Glutamatergic neuron (in vitro differentiated cells): Measurements from ENCODE around the gene FIGN. TPM values are rescaled to one million over a fixed set of nuclear protein-coding genes. Genes with fewer than 3 reads are reported as not detected.

ENCODE experiments used
- DNase-seq: peaks from one replicate; pipeline ENCODE4 v3.0.0; 2022
- H3K27ac Mint-ChIP-seq: one replicate; pipeline ENCODE4 v1.8.0; 2020; ENCODE audit warnings: mild to moderate bottlenecking, mixed read lengths, inconsistent platforms; ENCODE audit not compliant: unreplicated experiment
- H3K27me3 Mint-ChIP-seq: one replicate; pipeline ENCODE4 v1.8.0; 2020; ENCODE audit warnings: mild to moderate bottlenecking, moderate library complexity, mixed read lengths, inconsistent platforms; ENCODE audit not compliant: unreplicated experiment
- H3K36me3 Mint-ChIP-seq: one replicate; pipeline ENCODE4 v1.8.0; 2020; ENCODE audit warnings: mild to moderate bottlenecking, mixed read lengths, inconsistent platforms; ENCODE audit not compliant: unreplicated experiment
- H3K4me1 Mint-ChIP-seq: one replicate; pipeline ENCODE4 v1.8.0; 2020; ENCODE audit warnings: mild to moderate bottlenecking, low read depth, mixed read lengths, inconsistent platforms; ENCODE audit not compliant: unreplicated experiment
- H3K4me3 Mint-ChIP-seq: one replicate; pipeline ENCODE4 v1.8.0; 2020; ENCODE audit warnings: mild to moderate bottlenecking, mixed read lengths, inconsistent platforms; ENCODE audit not compliant: unreplicated experiment
- H3K9me3 Mint-ChIP-seq: one replicate; pipeline ENCODE4 v1.8.0; 2020; ENCODE audit warnings: mild to moderate bottlenecking, moderate library complexity, mixed read lengths, inconsistent platforms; ENCODE audit not compliant: unreplicated experiment
- total RNA-seq: library from RNA; stranded (reverse); fragmentation: NEBNext Ultra II Directional; extraction: Animal tissue kit (Norgen Biotek cat#: 25700); gene quantifications from one replicate; pipeline ENCODE4 v1.2.1, GENCODE V29; 2021; ENCODE audit not compliant: unreplicated experiment
- TF ChIP-seq, protein P1 (sequence below): fragments of 200-600 bp; sonication (generic); IDR thresholded peaks from one replicate; pipeline ENCODE4 v1.5.0; 2021; ENCODE audit not compliant: partially characterized antibody, unreplicated experiment

Gene FIGN
- total RNA-seq, 1 donor from 2014 or later = 12.4 TPM

DNA sequence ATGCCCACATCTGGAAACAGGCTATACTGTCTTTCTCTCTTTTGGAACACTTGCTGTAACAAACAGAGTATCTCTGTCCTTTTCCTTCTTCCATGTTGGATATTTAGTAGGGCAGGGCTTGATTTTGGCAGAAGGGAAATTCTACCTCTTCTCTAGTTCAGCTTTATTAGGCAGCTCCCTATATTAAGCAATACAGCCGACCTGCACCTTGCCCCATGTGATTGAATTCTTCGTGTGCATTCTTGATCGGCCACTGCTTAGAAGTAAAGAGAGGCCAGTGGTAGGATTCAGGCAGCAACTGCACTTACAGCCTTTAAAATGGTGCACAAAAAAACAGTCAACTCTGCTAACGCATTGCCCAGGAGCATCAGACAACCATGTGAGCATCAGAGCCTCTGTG is 31.3 kb upstream of the FIGN start:
- Mint-ChIP-seq H3K9me3 (no peaks in the 10 kb centered on the region), H3K4me3 (no peak overlapping the region), H3K27ac (no peak overlapping the region), H3K4me1 (no peaks in the 10 kb centered on the region), H3K36me3 (no peaks in the 10 kb centered on the region), H3K27me3 (peaks cover 2% of the 10 kb centered on the region)
- DNase-seq = no peak
- TF ChIP-seq, protein P1, sequence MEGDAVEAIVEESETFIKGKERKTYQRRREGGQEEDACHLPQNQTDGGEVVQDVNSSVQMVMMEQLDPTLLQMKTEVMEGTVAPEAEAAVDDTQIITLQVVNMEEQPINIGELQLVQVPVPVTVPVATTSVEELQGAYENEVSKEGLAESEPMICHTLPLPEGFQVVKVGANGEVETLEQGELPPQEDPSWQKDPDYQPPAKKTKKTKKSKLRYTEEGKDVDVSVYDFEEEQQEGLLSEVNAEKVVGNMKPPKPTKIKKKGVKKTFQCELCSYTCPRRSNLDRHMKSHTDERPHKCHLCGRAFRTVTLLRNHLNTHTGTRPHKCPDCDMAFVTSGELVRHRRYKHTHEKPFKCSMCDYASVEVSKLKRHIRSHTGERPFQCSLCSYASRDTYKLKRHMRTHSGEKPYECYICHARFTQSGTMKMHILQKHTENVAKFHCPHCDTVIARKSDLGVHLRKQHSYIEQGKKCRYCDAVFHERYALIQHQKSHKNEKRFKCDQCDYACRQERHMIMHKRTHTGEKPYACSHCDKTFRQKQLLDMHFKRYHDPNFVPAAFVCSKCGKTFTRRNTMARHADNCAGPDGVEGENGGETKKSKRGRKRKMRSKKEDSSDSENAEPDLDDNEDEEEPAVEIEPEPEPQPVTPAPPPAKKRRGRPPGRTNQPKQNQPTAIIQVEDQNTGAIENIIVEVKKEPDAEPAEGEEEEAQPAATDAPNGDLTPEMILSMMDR = no peak

- Mint-ChIP-seq H3K36me3 (no peaks in the 10 kb centered on the region), H3K4me1 (no peaks in the 10 kb centered on the region)
These were observed 28.8 kb upstream of the FIGN start for GRCh38 chr2:163764566-163764965.

DNA sequence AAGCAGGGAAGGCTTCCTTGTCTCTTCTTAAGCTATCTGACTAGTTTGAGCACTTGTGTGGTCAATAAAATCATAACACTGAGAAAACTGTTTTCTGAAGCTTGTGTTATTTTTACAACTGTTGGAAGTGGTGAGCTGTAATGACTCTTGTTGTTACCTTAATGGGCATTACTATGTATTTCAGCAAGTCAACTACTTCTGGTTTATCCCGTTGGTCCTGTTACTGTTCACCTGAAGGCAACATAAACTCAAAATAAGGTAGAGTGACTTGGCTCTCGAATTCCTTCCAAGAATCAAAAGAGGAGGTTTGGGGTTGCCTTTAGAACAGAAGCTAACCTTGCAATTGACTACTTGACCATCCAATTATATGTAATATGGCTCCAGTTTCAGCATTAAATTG is 23.2 kb upstream of the FIGN start:
- H3K36me3 Mint-ChIP-seq = no peaks in the 10 kb centered on the region
- DNase-seq = no peak
- H3K27ac Mint-ChIP-seq = no peak overlapping the region
- H3K4me1 Mint-ChIP-seq = no peaks in the 10 kb centered on the region
- no peaks in the 10 kb centered on the region for H3K9me3 Mint-ChIP-seq
- peaks cover 2% of the 10 kb centered on the region for H3K27me3 Mint-ChIP-seq
- TF ChIP-seq, protein P1 = no peak
- H3K4me3 Mint-ChIP-seq = no peak overlapping the region

More at GRCh38 chr2:163764566-163764965, 28.8 kb upstream of the FIGN start:
- Mint-ChIP-seq H3K27ac (no peak overlapping the region), H3K9me3 (no peaks in the 10 kb centered on the region), H3K4me3 (no peak overlapping the region), H3K27me3 (peaks cover 2% of the 10 kb centered on the region)
- DNase-seq = no peak
- TF ChIP-seq, protein P1 = no peak

- H3K36me3 Mint-ChIP-seq = no peaks in the 10 kb centered on the region
- DNase-seq = no peak
- no peak overlapping the region for H3K4me3 Mint-ChIP-seq
- H3K4me1 Mint-ChIP-seq = no peaks in the 10 kb centered on the region
- no peak overlapping the region for H3K27ac Mint-ChIP-seq
- no peaks in the 10 kb centered on the region for H3K27me3 Mint-ChIP-seq
- no peaks in the 10 kb centered on the region for H3K9me3 Mint-ChIP-seq
- TF ChIP-seq, protein P1 = no peak
These were observed 22.0 kb upstream of the FIGN start for GRCh38 chr2:163757814-163758213.

DNA sequence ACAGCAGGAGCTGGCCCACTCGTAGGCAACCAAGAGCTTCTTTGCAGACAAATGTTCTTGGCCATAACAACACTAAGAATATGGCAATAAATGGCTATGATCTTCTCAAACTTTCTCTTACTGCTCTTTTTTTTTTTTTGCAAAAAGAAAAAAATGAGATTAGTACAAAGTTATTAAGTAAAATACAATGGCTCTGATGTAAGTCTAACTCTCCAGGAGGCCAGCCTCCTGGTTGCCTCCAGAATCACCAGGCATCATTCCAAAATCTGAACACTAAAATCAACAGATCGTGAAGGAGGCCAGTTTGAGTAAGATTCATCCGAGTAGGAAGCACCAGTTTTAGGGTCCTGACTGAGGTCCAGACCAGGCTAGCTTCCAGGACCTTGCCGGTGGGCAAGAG is 20.8 kb upstream of the FIGN start:
- H3K9me3 Mint-ChIP-seq = no peaks in the 10 kb centered on the region
- TF ChIP-seq, protein P1 = no peak
- no peaks in the 10 kb centered on the region for H3K36me3 Mint-ChIP-seq
- no peaks in the 10 kb centered on the region for H3K4me1 Mint-ChIP-seq
- no peak overlapping the region for H3K27ac Mint-ChIP-seq
- no peaks in the 10 kb centered on the region for H3K27me3 Mint-ChIP-seq
- no peak for DNase-seq
- H3K4me3 Mint-ChIP-seq = no peak overlapping the region
